ENCODE results near the gene FUT7.

FUT7 gene

DNA sequence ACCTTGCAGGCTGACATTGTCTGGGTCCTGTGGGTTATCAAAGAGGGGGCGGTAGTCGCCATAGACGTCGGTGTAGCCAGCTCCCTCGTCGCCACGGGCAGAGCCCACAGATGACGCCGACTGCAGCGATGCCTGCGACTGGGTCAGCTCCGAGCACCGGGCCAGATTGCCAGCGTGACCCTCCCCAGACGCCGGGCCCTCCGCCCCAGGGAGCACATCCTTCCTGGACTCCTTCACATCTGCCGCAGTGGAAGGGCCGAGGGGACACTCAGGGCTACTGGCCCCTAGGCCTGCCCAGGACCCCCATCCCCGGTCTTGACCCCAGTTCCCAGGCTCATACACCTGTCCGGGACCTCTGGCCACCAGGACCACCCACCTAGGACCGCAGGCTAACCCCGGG is 17.7 kb downstream of the FUT7 start:
- Histone ChIP-seq H3K27me3 (ENCODE audit: control insufficient read depth, insufficient read depth, low read length) (no peaks in the 10 kb centered on the region; the same call in 1 of the 2 replicates), H3K4me1 (ENCODE audit: control insufficient read depth, insufficient read depth, low read length) (no peaks in the 10 kb centered on the region), H3K36me3 (ENCODE audit: control insufficient read depth, insufficient read depth, low read length) (peaks cover 6% of the 10 kb centered on the region; the same call in 1 of the 2 replicates), H3K9me3 (ENCODE audit: control insufficient read depth, insufficient read depth, low read depth, low read length) (no peaks in the 10 kb centered on the region), H3K4me3 (ENCODE audit: low read depth, low read length) (no peak overlapping the region), H3K9ac (ENCODE audit: low read length) (no peak overlapping the region), H3K27ac (ENCODE audit: low read depth, low read length) (no peak overlapping the region)

DNA sequence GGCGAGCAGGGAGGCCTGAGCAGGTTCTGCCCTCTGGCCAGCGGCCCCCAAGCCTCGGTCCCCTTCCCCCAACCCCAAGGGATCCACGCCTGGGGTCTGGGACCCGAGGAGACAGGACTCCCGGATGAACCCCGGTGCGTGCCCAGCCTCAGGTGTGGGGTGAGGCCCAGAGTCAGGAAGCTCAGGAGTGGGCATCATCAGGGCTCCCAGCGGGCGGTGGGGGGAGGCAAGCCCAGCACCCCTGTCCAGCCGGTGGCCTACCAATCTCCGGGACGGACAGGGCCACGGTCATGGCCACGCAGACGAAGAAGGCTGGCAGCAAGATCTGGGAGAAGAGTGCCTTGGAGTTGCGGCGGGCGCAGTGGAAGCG is 18.3 kb downstream of the FUT7 start:
- H3K9ac ChIP-seq (ENCODE audit: low read length) = no peak overlapping the region
- H3K4me3 ChIP-seq (ENCODE audit: low read depth, low read length) = no peak overlapping the region
- no peaks in the 10 kb centered on the region; the same call in 1 of the 2 replicates for H3K27me3 ChIP-seq (ENCODE audit: control insufficient read depth, insufficient read depth, low read length)
- no peaks in the 10 kb centered on the region for H3K4me1 ChIP-seq (ENCODE audit: control insufficient read depth, insufficient read depth, low read length)
- H3K27ac ChIP-seq (ENCODE audit: low read depth, low read length) = no peak overlapping the region
- H3K36me3 ChIP-seq (ENCODE audit: control insufficient read depth, insufficient read depth, low read length) = peaks cover 6% of the 10 kb centered on the region; the same call in 1 of the 2 replicates
- no peaks in the 10 kb centered on the region for H3K9me3 ChIP-seq (ENCODE audit: control insufficient read depth, insufficient read depth, low read depth, low read length)

DNA sequence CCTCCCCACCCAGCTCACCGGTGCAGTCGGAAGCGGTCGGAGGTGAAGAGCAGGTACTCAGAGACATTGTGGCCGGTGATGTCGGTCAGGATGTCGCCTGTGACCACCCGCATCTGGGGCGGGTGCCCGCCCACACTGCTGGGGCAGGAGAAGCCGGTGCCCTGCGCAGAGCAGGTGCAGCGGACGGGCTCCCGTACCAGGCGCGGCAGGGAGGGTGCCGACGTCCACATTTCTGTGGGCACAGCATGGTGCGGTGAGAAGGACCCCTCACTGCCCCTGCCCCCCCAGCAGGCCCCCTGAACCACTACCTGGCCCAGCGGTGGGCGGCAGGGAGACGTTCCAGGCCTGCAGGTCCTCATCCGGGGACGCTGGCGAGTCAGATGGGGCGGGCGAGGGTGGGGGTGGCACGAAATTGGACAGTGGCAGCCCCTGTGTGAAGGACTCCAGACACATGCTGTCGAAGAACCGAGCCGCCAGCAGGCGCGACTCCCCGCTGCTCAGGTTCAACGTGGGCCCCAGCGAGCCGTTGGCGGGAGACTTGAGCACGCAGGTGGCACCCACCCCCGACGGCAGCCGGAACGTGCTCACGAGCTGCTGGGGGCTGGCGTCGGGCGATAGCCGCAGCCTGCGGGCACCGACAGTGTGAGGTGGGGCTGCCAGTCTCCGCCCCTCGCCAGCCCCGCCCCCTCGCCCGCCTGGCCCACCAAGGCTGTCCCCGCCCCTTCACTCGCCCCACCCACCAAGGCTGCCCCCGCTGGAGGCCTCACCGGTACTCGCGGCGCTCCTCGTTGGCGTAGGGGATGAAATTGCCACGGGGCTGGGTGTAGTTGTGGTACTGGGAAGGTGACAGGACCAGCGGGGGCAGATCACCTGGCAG is 19.0 kb downstream of the FUT7 start:
- H3K27me3 ChIP-seq (ENCODE audit: control insufficient read depth, insufficient read depth, low read length) = no peaks in the 10 kb centered on the region; the same call in 1 of the 2 replicates
- peaks cover 6% of the 10 kb centered on the region; the same call in 1 of the 2 replicates for H3K36me3 ChIP-seq (ENCODE audit: control insufficient read depth, insufficient read depth, low read length)
- H3K9ac ChIP-seq (ENCODE audit: low read length) = no peak overlapping the region
- no peak overlapping the region for H3K4me3 ChIP-seq (ENCODE audit: low read depth, low read length)
- no peaks in the 10 kb centered on the region for H3K9me3 ChIP-seq (ENCODE audit: control insufficient read depth, insufficient read depth, low read depth, low read length)
- H3K27ac ChIP-seq (ENCODE audit: low read depth, low read length) = no peak overlapping the region
- H3K4me1 ChIP-seq (ENCODE audit: control insufficient read depth, insufficient read depth, low read length) = no peaks in the 10 kb centered on the region

DNA sequence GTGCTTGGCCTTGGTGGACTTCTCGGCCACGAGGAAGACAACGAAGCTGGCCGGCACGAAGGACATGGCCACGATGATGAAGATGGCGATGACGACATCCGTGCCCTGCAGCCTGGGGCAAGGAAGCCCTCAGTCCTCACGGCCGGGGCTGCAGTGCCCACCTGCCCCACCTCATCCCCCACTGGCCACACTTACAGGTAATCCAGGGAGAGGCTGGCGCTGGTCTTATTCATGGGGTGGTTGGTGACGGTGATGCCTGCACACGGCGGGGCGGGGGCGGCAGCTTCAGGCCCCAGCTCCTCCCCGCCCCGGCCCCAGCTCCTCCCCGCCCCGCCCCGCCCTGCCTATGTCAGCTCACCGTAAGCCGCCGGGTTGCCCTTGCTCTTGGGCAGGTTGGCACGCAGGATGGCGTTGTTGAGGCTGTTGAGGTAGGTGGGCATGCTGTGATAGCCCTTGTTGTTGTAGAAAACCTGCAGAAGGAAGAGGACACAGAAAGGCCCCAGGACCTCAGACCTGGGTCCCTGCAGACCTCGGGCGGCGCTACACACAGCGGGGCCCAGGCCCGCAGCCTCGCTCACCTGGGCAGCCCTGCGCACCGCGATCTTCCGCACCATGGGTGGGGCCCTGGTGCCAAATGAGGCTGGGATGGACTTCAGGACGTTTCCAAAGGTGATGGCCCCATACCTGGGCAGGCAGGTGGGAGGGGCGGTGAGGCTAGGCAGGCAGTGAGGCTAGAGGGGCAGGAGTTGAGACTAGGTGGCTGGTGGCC is 19.8 kb downstream of the FUT7 start:
- no peaks in the 10 kb centered on the region; the same call in 1 of the 2 replicates for H3K27me3 ChIP-seq (ENCODE audit: control insufficient read depth, insufficient read depth, low read length)
- no peak overlapping the region for H3K9ac ChIP-seq (ENCODE audit: low read length)
- H3K36me3 ChIP-seq (ENCODE audit: control insufficient read depth, insufficient read depth, low read length) = peaks cover 3% of the 10 kb centered on the region; the same call in 1 of the 2 replicates
- H3K27ac ChIP-seq (ENCODE audit: low read depth, low read length) = no peak overlapping the region
- H3K4me1 ChIP-seq (ENCODE audit: control insufficient read depth, insufficient read depth, low read length) = no peaks in the 10 kb centered on the region
- no peaks in the 10 kb centered on the region for H3K9me3 ChIP-seq (ENCODE audit: control insufficient read depth, insufficient read depth, low read depth, low read length)
- H3K4me3 ChIP-seq (ENCODE audit: low read depth, low read length) = no peak overlapping the region

DNA sequence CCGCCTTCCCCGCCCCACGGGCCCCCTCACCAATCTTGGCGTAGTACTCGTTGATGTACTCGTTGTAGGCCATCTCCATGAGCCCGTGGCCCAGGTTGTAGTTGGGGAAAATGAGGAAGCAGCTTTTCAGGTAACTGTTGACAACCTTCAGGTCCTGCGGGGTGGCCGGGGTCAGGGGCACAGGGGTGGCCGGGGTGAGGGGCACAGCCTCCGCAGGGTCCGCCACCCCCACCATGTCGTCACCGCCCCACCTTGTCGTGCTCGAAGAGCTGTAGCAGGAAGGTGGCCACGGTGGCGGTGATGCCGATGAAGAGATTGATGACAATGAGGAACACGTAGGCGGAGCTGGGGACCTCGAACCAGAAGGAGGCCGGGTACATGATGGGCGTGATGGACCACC is 20.7 kb downstream of the FUT7 start:
- Histone ChIP-seq H3K4me1 (ENCODE audit: control insufficient read depth, insufficient read depth, low read length) (no peaks in the 10 kb centered on the region), H3K9ac (ENCODE audit: low read length) (no peak overlapping the region), H3K4me3 (ENCODE audit: low read depth, low read length) (no peak overlapping the region), H3K36me3 (ENCODE audit: control insufficient read depth, insufficient read depth, low read length) (peaks cover 2% of the 10 kb centered on the region; the same call in 1 of the 2 replicates), H3K27me3 (ENCODE audit: control insufficient read depth, insufficient read depth, low read length) (no peaks in the 10 kb centered on the region; the same call in 1 of the 2 replicates), H3K27ac (ENCODE audit: low read depth, low read length) (no peak overlapping the region), H3K9me3 (ENCODE audit: control insufficient read depth, insufficient read depth, low read depth, low read length) (no peaks in the 10 kb centered on the region)

DNA sequence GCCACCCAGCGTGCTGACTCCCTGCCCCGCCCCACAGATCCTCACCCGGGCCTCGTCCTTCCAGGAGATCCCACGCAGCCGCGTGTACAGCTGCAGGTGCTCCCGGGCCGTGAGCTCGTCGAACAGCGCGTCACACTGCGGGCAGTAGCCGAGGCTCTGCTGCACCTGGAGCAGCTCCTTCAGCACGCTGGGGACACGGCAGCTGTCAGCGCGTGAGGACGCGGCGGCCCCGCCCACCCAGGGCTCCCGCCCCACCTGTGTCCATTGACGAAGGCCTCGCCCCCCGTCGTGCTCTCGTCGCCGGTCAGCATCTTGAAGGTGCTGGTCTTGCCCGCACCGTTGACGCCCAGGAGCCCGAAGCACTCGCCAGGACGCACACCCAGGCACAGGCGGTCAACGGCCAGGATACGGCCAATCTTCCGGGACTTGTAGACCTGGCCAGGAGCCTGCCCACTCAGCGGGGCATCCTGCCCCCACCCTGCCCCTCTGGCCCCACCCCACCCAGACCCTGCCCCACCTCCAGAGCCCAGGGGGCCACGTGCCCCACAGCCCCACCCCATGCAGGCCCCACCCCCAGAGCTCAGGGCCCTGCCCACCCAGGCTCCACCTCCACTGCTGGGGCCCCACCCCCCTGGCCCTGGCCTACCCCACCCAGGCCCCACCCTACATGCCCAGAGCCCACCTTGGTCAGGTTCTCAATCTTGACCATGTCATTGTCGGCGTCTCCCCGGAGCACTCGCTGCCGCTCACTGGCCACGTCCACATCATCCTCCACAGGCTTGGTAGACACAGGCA is 21.8 kb downstream of the FUT7 start:
- Histone ChIP-seq H3K36me3 (ENCODE audit: control insufficient read depth, insufficient read depth, low read length) (peaks cover 2% of the 10 kb centered on the region; the same call in 1 of the 2 replicates), H3K9me3 (ENCODE audit: control insufficient read depth, insufficient read depth, low read depth, low read length) (peaks cover 2% of the 10 kb centered on the region; the same call in 1 of the 2 replicates), H3K9ac (ENCODE audit: low read length) (no peak overlapping the region), H3K27ac (ENCODE audit: low read depth, low read length) (no peak overlapping the region), H3K4me3 (ENCODE audit: low read depth, low read length) (no peak overlapping the region), H3K27me3 (ENCODE audit: control insufficient read depth, insufficient read depth, low read length) (no peaks in the 10 kb centered on the region; the same call in 1 of the 2 replicates), H3K4me1 (ENCODE audit: control insufficient read depth, insufficient read depth, low read length) (no peaks in the 10 kb centered on the region)

GRCh38 chr9:137009217-137009616 is 22.7 kb downstream of the FUT7 start:
- no peak overlapping the region for H3K27ac ChIP-seq (ENCODE audit: low read depth, low read length)
- no peaks in the 10 kb centered on the region; the same call in 1 of the 2 replicates for H3K27me3 ChIP-seq (ENCODE audit: control insufficient read depth, insufficient read depth, low read length)
- no peak overlapping the region for H3K4me3 ChIP-seq (ENCODE audit: low read depth, low read length)
- H3K36me3 ChIP-seq (ENCODE audit: control insufficient read depth, insufficient read depth, low read length) = peaks cover 2% of the 10 kb centered on the region; the same call in 1 of the 2 replicates
- H3K4me1 ChIP-seq (ENCODE audit: control insufficient read depth, insufficient read depth, low read length) = no peaks in the 10 kb centered on the region
- H3K9me3 ChIP-seq (ENCODE audit: control insufficient read depth, insufficient read depth, low read depth, low read length) = peaks cover 4% of the 10 kb centered on the region; the same call in 1 of the 2 replicates
- H3K9ac ChIP-seq (ENCODE audit: low read length) = no peak overlapping the region

DNA sequence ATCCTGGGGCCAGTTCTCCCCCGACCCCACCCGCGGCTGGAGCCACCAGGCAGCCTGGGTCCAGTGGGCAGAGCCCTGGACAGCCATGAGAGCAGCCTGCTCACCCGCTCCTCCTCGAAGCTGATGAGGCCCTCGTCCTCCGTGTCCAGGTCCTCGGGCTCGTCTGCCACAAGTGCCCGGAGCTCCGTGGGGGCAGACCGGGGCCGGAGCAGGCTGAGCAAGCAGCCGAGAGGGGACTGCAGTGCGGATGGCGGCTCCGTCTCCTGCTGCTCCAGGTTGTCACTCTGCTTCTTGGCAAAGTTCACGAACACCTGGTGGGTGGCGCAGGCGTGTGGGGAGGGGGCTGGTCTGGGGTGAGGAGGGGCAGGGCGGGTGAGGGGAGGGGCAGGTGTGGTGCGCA is 23.6 kb downstream of the FUT7 start:
- Histone ChIP-seq H3K36me3 (ENCODE audit: control insufficient read depth, insufficient read depth, low read length) (peaks cover 2% of the 10 kb centered on the region; the same call in 1 of the 2 replicates), H3K9ac (ENCODE audit: low read length) (no peak overlapping the region), H3K9me3 (ENCODE audit: control insufficient read depth, insufficient read depth, low read depth, low read length) (peaks cover 4% of the 10 kb centered on the region; the same call in 1 of the 2 replicates), H3K4me3 (ENCODE audit: low read depth, low read length) (no peak overlapping the region), H3K4me1 (ENCODE audit: control insufficient read depth, insufficient read depth, low read length) (no peaks in the 10 kb centered on the region), H3K27ac (ENCODE audit: low read depth, low read length) (no peak overlapping the region), H3K27me3 (ENCODE audit: control insufficient read depth, insufficient read depth, low read length) (no peaks in the 10 kb centered on the region; the same call in 1 of the 2 replicates)

- Histone ChIP-seq H3K36me3 (ENCODE audit: control insufficient read depth, insufficient read depth, low read length) (peaks cover 2% of the 10 kb centered on the region; the same call in 1 of the 2 replicates), H3K4me1 (ENCODE audit: control insufficient read depth, insufficient read depth, low read length) (no peaks in the 10 kb centered on the region), H3K27ac (ENCODE audit: low read depth, low read length) (no peak overlapping the region), H3K9me3 (ENCODE audit: control insufficient read depth, insufficient read depth, low read depth, low read length) (peaks cover 4% of the 10 kb centered on the region; the same call in 1 of the 2 replicates), H3K4me3 (ENCODE audit: low read depth, low read length) (no peak overlapping the region), H3K9ac (ENCODE audit: low read length) (no peak overlapping the region), H3K27me3 (ENCODE audit: control insufficient read depth, insufficient read depth, low read length) (no peaks in the 10 kb centered on the region; the same call in 1 of the 2 replicates)
Measured at GRCh38 chr9:137007816-137008270, 24.0 kb downstream of the FUT7 start.

DNA sequence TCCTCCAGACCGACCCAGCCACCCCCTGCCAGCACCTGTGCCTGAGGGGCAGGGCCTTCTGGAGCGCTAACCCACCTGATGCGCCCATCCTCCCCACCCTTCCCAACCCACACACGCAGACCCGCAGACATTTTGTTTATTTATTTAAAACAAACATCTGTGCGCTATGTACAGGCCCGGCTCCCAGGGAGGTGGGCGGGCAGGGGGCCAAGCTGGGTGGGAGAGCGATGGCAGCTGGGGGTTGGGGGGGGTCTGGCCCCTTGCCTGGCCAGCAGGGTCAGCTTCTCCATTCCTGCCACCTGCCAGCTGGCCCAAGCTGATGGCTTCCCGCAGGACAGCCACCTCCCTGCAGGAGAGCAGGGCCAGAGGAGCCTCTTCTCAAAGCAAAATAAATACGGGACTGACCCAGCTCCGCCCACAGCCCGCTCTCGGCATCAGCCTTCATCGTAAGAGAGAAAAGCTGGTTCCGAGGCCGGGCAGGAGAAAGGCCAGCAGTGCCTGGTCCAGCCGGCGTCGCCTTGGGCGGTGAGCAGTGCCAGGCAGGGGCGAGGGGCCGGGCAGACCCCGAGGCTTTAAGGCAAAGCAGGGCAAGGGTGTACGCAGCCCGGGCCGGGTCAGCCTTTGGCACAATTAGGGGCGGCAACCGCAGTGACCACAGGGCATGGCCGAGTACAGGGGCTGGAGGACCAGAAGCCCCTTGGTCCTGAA is 24.6 kb downstream of the FUT7 start:
- peaks cover 2% of the 10 kb centered on the region; the same call in 1 of the 2 replicates for H3K36me3 ChIP-seq (ENCODE audit: control insufficient read depth, insufficient read depth, low read length)
- no peak overlapping the region for H3K27ac ChIP-seq (ENCODE audit: low read depth, low read length)
- no peak overlapping the region for H3K9ac ChIP-seq (ENCODE audit: low read length)
- H3K4me1 ChIP-seq (ENCODE audit: control insufficient read depth, insufficient read depth, low read length) = no peaks in the 10 kb centered on the region
- no peak overlapping the region for H3K4me3 ChIP-seq (ENCODE audit: low read depth, low read length)
- peaks cover 4% of the 10 kb centered on the region; the same call in 1 of the 2 replicates for H3K9me3 ChIP-seq (ENCODE audit: control insufficient read depth, insufficient read depth, low read depth, low read length)
- H3K27me3 ChIP-seq (ENCODE audit: control insufficient read depth, insufficient read depth, low read length) = no peaks in the 10 kb centered on the region

All from HUES6 (cell line).